Left forelimb (tissue), 1 donor: ENCODE measurements around the gene HGD.
"Not testable (repeated sequence)": the region's sequence is repeated elsewhere in the genome, so short reads cannot be mapped to it uniquely, and the experiment has no call there.

Experiments
- DNase-seq: peaks from one replicate; pipeline ENCODE4 v3.0.0-alpha.2; 2018; ENCODE audit warnings: low spot score

Gene HGD

GRCh38 chr3:120637851-120638559 is 44.0 kb downstream of the HGD start:
- DNase-seq = no peak

- no peak for DNase-seq
These were observed 45.1 kb downstream of the HGD start for GRCh38 chr3:120636795-120637401.

- no peak for DNase-seq
These were observed 47.5 kb downstream of the HGD start for GRCh38 chr3:120634539-120634938.

- no peak for DNase-seq
These were observed 56.9 kb downstream of the HGD start for GRCh38 chr3:120625159-120625586.

GRCh38 chr3:120623727-120624093 is 58.3 kb downstream of the HGD start:
- no peak for DNase-seq

GRCh38 chr3:120622870-120623726 is 58.9 kb downstream of the HGD start:
- no peak for DNase-seq

GRCh38 chr3:120622457-120622856 is 59.6 kb downstream of the HGD start:
- no peak for DNase-seq

GRCh38 chr3:120616745-120617144 is 65.3 kb downstream of the HGD start:
- DNase-seq = not testable (repeated sequence)

- DNase-seq = no peak
These were observed 66.0 kb downstream of the HGD start for GRCh38 chr3:120615847-120616609.

GRCh38 chr3:120614765-120615164 is 67.3 kb downstream of the HGD start:
- no peak for DNase-seq

- DNase-seq = no peak
These were observed 73.5 kb downstream of the HGD start for GRCh38 chr3:120608506-120608905.

- DNase-seq = no peak
These were observed 77.3 kb downstream of the HGD start for GRCh38 chr3:120604784-120605183.

- DNase-seq = no peak
These were observed 77.7 kb downstream of the HGD start for GRCh38 chr3:120604382-120604781.

GRCh38 chr3:120602682-120603081 is 79.4 kb downstream of the HGD start:
- no peak for DNase-seq

GRCh38 chr3:120601554-120601953 is 80.5 kb downstream of the HGD start:
- DNase-seq = no peak

GRCh38 chr3:120599211-120599610 is 82.8 kb downstream of the HGD start:
- no peak for DNase-seq

- no peak for DNase-seq
These were observed 84.5 kb downstream of the HGD start for GRCh38 chr3:120597445-120598049.

- no peak for DNase-seq
These were observed 85.2 kb downstream of the HGD start for GRCh38 chr3:120596853-120597223.

- peak; percentile 93 for DNase-seq
These were observed 85.8 kb downstream of the HGD start, which contains the start of gene NDUFB4 for GRCh38 chr3:120596116-120596852. Gene NDUFB4, plus strand, starts transcription at chr3:120596336. Its CDS starts 24 bp downstream, at chr3:120596360.

- no peak for DNase-seq
These were observed 86.3 kb downstream of the HGD start for GRCh38 chr3:120595788-120596115.

- no peak for DNase-seq
These were observed 94.6 kb downstream of the HGD start for GRCh38 chr3:120587332-120587975.
